SHP77 treated with DMSO at 0.1 percent for 48 hours (cell line): ENCODE measurements around the gene PIMREG.

ENCODE experiments used
- DNase-seq: peaks from one replicate; lab custom pipeline; 2025; lab: John Stamatoyannopoulos, UW

The PIMREG gene

DNA sequence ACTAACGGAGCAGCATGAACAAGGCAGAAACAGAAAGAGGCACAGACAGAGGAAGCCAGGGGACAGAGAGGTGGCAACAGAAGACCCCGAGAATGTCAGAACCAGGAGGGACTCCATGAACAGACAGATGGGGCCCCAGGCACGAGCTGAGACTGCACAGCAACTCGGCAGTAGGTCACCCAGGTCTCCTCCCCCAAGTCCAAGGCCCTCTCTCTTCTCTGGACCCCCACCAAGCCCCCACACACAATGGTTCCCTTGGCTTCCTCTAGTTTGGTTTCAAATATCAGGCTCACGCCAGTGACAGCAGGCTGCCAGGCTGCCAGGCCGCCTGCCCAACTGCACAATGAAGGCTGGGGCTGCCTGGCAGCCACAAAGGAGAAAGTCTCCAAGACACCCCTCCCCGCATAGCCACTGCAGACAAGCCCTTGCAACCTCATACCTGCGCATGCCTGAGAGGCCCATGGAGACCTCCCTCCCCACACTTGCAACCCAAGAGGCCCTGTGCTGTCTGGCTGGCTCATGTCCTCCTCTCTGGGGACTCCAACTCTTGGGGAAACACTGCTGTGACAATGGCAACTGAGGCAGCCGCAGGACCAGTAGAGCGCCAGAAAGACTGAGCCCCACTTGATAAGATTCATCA is 54.8 kb downstream of the PIMREG start:
- DNase-seq: no peak
